H1 (cell line): Measurements from ENCODE around the gene KLHL17. TPM values are rescaled to one million over a fixed set of nuclear protein-coding genes. Genes with fewer than 3 reads are reported as not detected.

Experiments used
- CHD7 ChIP-seq: fragments of 300-600 bp; sonication (generic); IDR thresholded peaks from 2 replicates; pipeline ENCODE4 v1.7.1; 2012; ENCODE audit warnings: low read length, moderate library complexity, mild to moderate bottlenecking, inconsistent platforms; ENCODE audit not compliant: insufficient replicate concordance
- SIX5 ChIP-seq: IDR thresholded peaks from 2 replicates; pipeline ENCODE4 v1.6.1; 2011; ENCODE audit warnings: mild to moderate bottlenecking, low read depth, low read length
- polyA plus RNA-seq, 7 experiments: library from polyadenylated mRNA; depleted of rRNA in 3 of 7; stranded (reverse) in 5 of 7; unstranded in 2 of 7; fragments of >200 nt in 5 of 7; fragments of 200-250 nt in 2 of 7; gene quantifications; 1 replicate in 5 of 7; 2 replicates in 1 of 7; 4 replicates in 1 of 7; pipeline versions ENCODE4 v1.2.1 to v1.2.3, GENCODE V29; 2011 to 2013; ENCODE audit warnings: missing spikeins in 2 of 7, mixed read lengths in 2 of 7
- total RNA-seq: library from RNA; stranded (reverse); fragmentation: NEBNext Ultra II Directional; extraction: Animal tissue kit (Norgen Biotek cat#: 25700); gene quantifications from 2 replicates; pipeline ENCODE4 v1.2.1, GENCODE V29; 2021

The KLHL17 gene
- total and polyA plus RNA-seq, 2 of the 8 experiments (the other 6 are each of a cell fraction or from before 2014, with no cell fraction given) = 32.6 to 36.1 TPM

GRCh38 chr1:935751-936231, 24.6 kb upstream of the KLHL17 start (continued):
- TF ChIP-seq CHD7 = no peak
- TF ChIP-seq SIX5 = no peak
